IMR-90 (cell line): ENCODE results near the gene FAM124A. TPM values are rescaled to one million over a fixed set of nuclear protein-coding genes. Genes with fewer than 3 reads are reported as not detected.

Source experiments
- ATAC-seq: fragments of 200-7000 bp; cut with Tn5 transposase; 2 replicates; pipeline ENCODE4 v1.9.1; 2020; ENCODE audit warnings: low read depth, mild to moderate bottlenecking, moderate library complexity
- BruUV-seq: library from RNA; stranded (reverse); fragments of 400-500 nt; replicated peaks from 2 replicates; lab custom pipeline; 2021; lab: Mats Ljungman, UMichigan
- CTCF ChIA-PET: fragments of 300-600 bp; formaldehyde crosslinking; extraction: SDS; loops from one replicate; lab custom pipeline; 2021; ENCODE audit warnings: antibody characterized with exemption; lab: Yijun Ruan, JAX
- POLR2A ChIA-PET: fragments of 300-600 bp; sonication (Branson Sonifier 250); formaldehyde crosslinking; loops from one replicate; lab custom pipeline; 2022; ENCODE audit warnings: antibody characterized with exemption; ENCODE audit not compliant: unreplicated experiment; lab: Charles Lee
- DNase-seq: peaks from one replicate; pipeline ENCODE4 v3.0.0; 2013
- H2AFZ ChIP-seq: replicated peaks from 2 replicates; pipeline ENCODE3; 2013; ENCODE audit warnings: low read length, mild to moderate bottlenecking; ENCODE audit not compliant: poor library complexity
- H2AK5ac ChIP-seq: 2 replicates; pipeline ENCODE4 v1.6.1; 2013; ENCODE audit warnings: low read depth, low read length, inconsistent platforms
- H2AK9ac ChIP-seq: replicated peaks from 2 replicates; pipeline ENCODE3; 2013; ENCODE audit warnings: mild to moderate bottlenecking, low read depth, low read length, moderate library complexity; ENCODE audit not compliant: poor library complexity
- H2BK120ac ChIP-seq: 2 replicates; pipeline ENCODE4 v1.6.1; 2013; ENCODE audit warnings: low read depth, low read length, inconsistent platforms
- H2BK15ac ChIP-seq: 3 replicates; pipeline ENCODE4 v1.6.1; 2013; ENCODE audit warnings: low read depth, low read length, inconsistent platforms
- H2BK20ac ChIP-seq: 2 replicates; pipeline ENCODE4 v1.6.1; 2013; ENCODE audit warnings: low read depth, mild to moderate bottlenecking, inconsistent platforms, low read length, moderate library complexity
- H2BK5ac ChIP-seq: 2 replicates; pipeline ENCODE4 v1.6.1; 2013; ENCODE audit warnings: mild to moderate bottlenecking, low read depth, low read length, inconsistent platforms; ENCODE audit not compliant: poor library complexity, severe bottlenecking
- H3K14ac ChIP-seq: replicated peaks from 2 replicates; pipeline ENCODE4 v1.6.1; 2013; ENCODE audit warnings: low read depth, low read length, inconsistent platforms
- H3K18ac ChIP-seq: 2 replicates; pipeline ENCODE4 v1.6.1; 2013; ENCODE audit warnings: low read depth, low read length, control low read depth
- H3K23ac ChIP-seq: 2 replicates; pipeline ENCODE4 v1.6.1; 2013; ENCODE audit warnings: low read depth, low read length, inconsistent platforms
- H3K27ac ChIP-seq: 2 replicates; pipeline ENCODE4 v1.5.1; 2013; ENCODE audit warnings: mild to moderate bottlenecking, control low read depth, low read length; ENCODE audit not compliant: insufficient read depth
- H3K27me3 ChIP-seq: 2 replicates; pipeline ENCODE4 v1.6.1; 2013; ENCODE audit warnings: low read length; ENCODE audit not compliant: control insufficient read depth, insufficient read depth
- H3K36me3 ChIP-seq: 2 replicates; pipeline ENCODE4 v1.6.1; 2013; ENCODE audit warnings: low read length, mixed read lengths; ENCODE audit not compliant: control insufficient read depth, insufficient read depth
- H3K4ac ChIP-seq: 2 replicates; pipeline ENCODE4 v1.6.1; 2013; ENCODE audit warnings: low read depth, low read length, inconsistent platforms
- H3K4me1 ChIP-seq: 2 replicates; pipeline ENCODE4 v1.6.1; 2013; ENCODE audit warnings: low read length, mixed read lengths; ENCODE audit not compliant: control insufficient read depth, insufficient read depth
- H3K4me2 ChIP-seq: 2 replicates; pipeline ENCODE4 v1.6.1; 2013; ENCODE audit warnings: low read depth, mild to moderate bottlenecking, control low read depth, low read length, moderate library complexity
- H3K4me3 ChIP-seq: 2 replicates; pipeline ENCODE4 v1.5.1; 2013; ENCODE audit warnings: low read depth, mild to moderate bottlenecking, control low read depth, low read length, moderate library complexity; ENCODE audit not compliant: insufficient read depth
- H3K56ac ChIP-seq: 2 replicates; pipeline ENCODE4 v1.6.1; 2013; ENCODE audit warnings: low read length, inconsistent platforms; ENCODE audit not compliant: insufficient read depth; ENCODE audit errors: extremely low read depth
- H3K79me1 ChIP-seq, 2 experiments: 2 replicates each; pipeline ENCODE4 v1.6.1; 2013; ENCODE audit warnings: low read length in 2 of 2, inconsistent platforms in 1 of 2, low read depth in 1 of 2
- H3K9ac ChIP-seq: 2 replicates; pipeline ENCODE4 v1.6.1; 2013; ENCODE audit warnings: low read depth, low read length, control low read depth
- H3K9me1 ChIP-seq: 2 replicates; pipeline ENCODE4 v1.6.1; 2013; ENCODE audit warnings: low read length, inconsistent platforms; ENCODE audit not compliant: insufficient read depth
- H3K9me3 ChIP-seq: 2 replicates; pipeline ENCODE4 v1.6.1; 2013; ENCODE audit warnings: low read length; ENCODE audit not compliant: control insufficient read depth, insufficient read depth
- H4K20me1 ChIP-seq: 2 replicates; pipeline ENCODE4 v1.6.1; 2013; ENCODE audit warnings: low read length, inconsistent platforms; ENCODE audit not compliant: insufficient read depth
- H4K5ac ChIP-seq: 2 replicates; pipeline ENCODE4 v1.6.1; 2013; ENCODE audit warnings: mild to moderate bottlenecking, low read depth, low read length, control low read depth
- H4K8ac ChIP-seq, 2 experiments: 2 replicates each; pipeline ENCODE4 v1.6.1; 2013; ENCODE audit warnings: low read depth in 2 of 2, low read length in 2 of 2, control low read depth in 1 of 2, inconsistent platforms in 1 of 2
- H4K91ac ChIP-seq: 2 replicates; pipeline ENCODE4 v1.6.1; 2013; ENCODE audit warnings: low read depth, low read length, inconsistent platforms; ENCODE audit not compliant: insufficient read depth
- CHD1 ChIP-seq: IDR thresholded peaks from 2 replicates; pipeline ENCODE4 v1.6.1; 2012; ENCODE audit warnings: low read depth, low read length, improper control_type of control experiment
- ELK1 ChIP-seq: fragments of 150-350 bp; IDR thresholded peaks from 2 replicates; pipeline ENCODE4 v1.6.1; 2016; ENCODE audit warnings: low read depth, mild to moderate bottlenecking, low read length, moderate library complexity, borderline replicate concordance
- FOS ChIP-seq: fragments of 150-350 bp; IDR thresholded peaks from 2 replicates; pipeline ENCODE4 v1.6.1; 2016; ENCODE audit warnings: low read depth, low read length
- MAFK ChIP-seq: IDR thresholded peaks from 2 replicates; pipeline ENCODE4 v1.6.1; 2012; ENCODE audit warnings: low read depth, low read length, improper control_type of control experiment
- MAZ ChIP-seq: IDR thresholded peaks from 2 replicates; pipeline ENCODE4 v1.6.1; 2012; ENCODE audit warnings: low read depth, mild to moderate bottlenecking, low read length, improper control_type of control experiment, moderate library complexity, borderline replicate concordance
- POLR2A ChIP-seq: IDR thresholded peaks from 2 replicates; pipeline ENCODE4 v1.6.1; 2012; ENCODE audit warnings: mild to moderate bottlenecking, low read depth, low read length
- RAD21 ChIP-seq: IDR thresholded peaks from 2 replicates; pipeline ENCODE4 v1.6.1; 2012; ENCODE audit warnings: low read length, improper control_type of control experiment
- RCOR1 ChIP-seq: IDR thresholded peaks from 2 replicates; pipeline ENCODE4 v1.6.1; 2012; ENCODE audit warnings: mild to moderate bottlenecking, low read length, improper control_type of control experiment; ENCODE audit not compliant: insufficient replicate concordance
- RFX5 ChIP-seq: IDR thresholded peaks from 2 replicates; pipeline ENCODE4 v1.8.0; 2012; ENCODE audit warnings: low read depth, mild to moderate bottlenecking, low read length, moderate library complexity
- SMC3 ChIP-seq: fragments of 150-350 bp; IDR thresholded peaks from 2 replicates; pipeline ENCODE4 v1.6.1; 2016; ENCODE audit warnings: low read depth, mild to moderate bottlenecking, antibody characterized with exemption, low read length, moderate library complexity
- USF2 ChIP-seq: fragments of 150-350 bp; IDR thresholded peaks from 2 replicates; pipeline ENCODE4 v1.6.1; 2017; ENCODE audit warnings: mild to moderate bottlenecking, antibody characterized with exemption, low read length, low read depth
- WGBS, 2 experiments: methylation state at CpG; one replicate each; pipeline versions ENCODE4 v1.1.5 to v1.1.7; 2013; ENCODE audit warnings: missing lambda C conversion rate in 2 of 2; ENCODE audit not compliant: insufficient read length in 1 of 2; ENCODE audit errors: extremely low coverage in 2 of 2; 5-methylcytosine and 5-hydroxymethylcytosine counted together
- dilution Hi-C: fragments of 300-500 bp; cut with HindIII; formaldehyde crosslinking; loops from one replicate; pipeline ENCODE4 v1.14.3; 2018; ENCODE audit warnings: low sequenced_read_pairs; ENCODE audit not compliant: unreplicated experiment
- in situ Hi-C: fragments of 300-500 bp; cut with MboI; formaldehyde crosslinking; loops from 3 replicates; pipeline ENCODE4 v1.14.3; 2019; ENCODE audit warnings: low sequenced_read_pairs, inconsistent platforms, mixed read lengths
- intact Hi-C: fragments of 100-400 bp; cut with micrococcal nuclease; formaldehyde crosslinking; loops from 2 replicates; pipeline ENCODE4 v1.10.0; 2022
- polyA plus RNA-seq, 3 experiments: library from polyadenylated mRNA; depleted of rRNA; stranded (reverse); fragments of >200 nt; gene quantifications; 2 replicates each; pipeline ENCODE4 v1.2.3, GENCODE V29; 2012; ENCODE audit warnings: low replicate concordance in 1 of 3
- total RNA-seq: library from RNA; depleted of rRNA; stranded (reverse); fragments of >200 nt; gene quantifications from 2 replicates; pipeline ENCODE4 v1.2.3, GENCODE V29; 2012

The FAM124A gene
- total and polyA plus RNA-seq, 2 of the 4 experiments (the other 2 are of a cell fraction) = 0.03 TPM; not detected in 1

GRCh38 chr13:51223560-51224270 is 1.5 kb downstream of the FAM124A start:
- Histone ChIP-seq H3K9me3 (no peaks in the 10 kb centered on the region), H3K14ac (no peak overlapping the region), H3K23ac (no peak overlapping the region), H3K27ac (no peak overlapping the region), H4K20me1 (no peaks in the 10 kb centered on the region), H2BK15ac (no peak overlapping the region), H3K4me3 (no peak overlapping the region), H2BK20ac (no peak overlapping the region), H3K56ac (no peak overlapping the region), H2AFZ (no peak overlapping the region), H3K9me1 (no peaks in the 10 kb centered on the region), H3K79me1 (no peaks in the 10 kb centered on the region), H3K4ac (no peak overlapping the region), H3K9ac (no peak overlapping the region), H3K4me2 (no peak overlapping the region), H2BK120ac (no peak overlapping the region), H2AK5ac (no peak overlapping the region), H3K18ac (no peak overlapping the region), H4K8ac (no peak overlapping the region), H4K5ac (no peak overlapping the region), H3K27me3 (peaks cover 59% of the 10 kb centered on the region), H2BK5ac (no peak overlapping the region), H4K91ac (no peak overlapping the region), H3K36me3 (no peaks in the 10 kb centered on the region), H3K4me1 (no peaks in the 10 kb centered on the region), H2AK9ac (no peak overlapping the region)
- dilution Hi-C loops = no loop called here
- no TSS peak for BruUV-seq
- in situ Hi-C loops = no loop called here
- POLR2A ChIA-PET = interaction anchor here (0.6 kb wide), 1 partner anchor 688 kb away, joined by 3 read pairs; no protein-coding TSS in a partner anchor
- intact Hi-C loops = loop anchor here (2.0 to 10.0 kb wide), 2 partner anchors 75 to 581 kb away; partner anchors contain the start of gene DHRS12
- CTCF ChIA-PET = interaction anchor here (0.6 to 1.6 kb wide), 3 partner anchors 9 to 272 kb away, joined by 3 to 4 read pairs (median 3); no protein-coding TSS in a partner anchor
- no peak for ATAC-seq
- TF ChIP-seq FOS = no peak
- TF ChIP-seq RCOR1 = no peak
- TF ChIP-seq ELK1 = no peak
- no peak for TF ChIP-seq SMC3
- TF ChIP-seq RAD21 = no peak
- no peak for TF ChIP-seq USF2
- no peak for TF ChIP-seq MAFK
- TF ChIP-seq CHD1 = no peak
- no peak for TF ChIP-seq POLR2A
- TF ChIP-seq RFX5 = no peak
- no peak for TF ChIP-seq MAZ
- no CpG with 5 or more reads among the region's 13 CpGs for WGBS, 2 experiments
- DNase-seq = no peak
